ENCODE results near the gene TTC6.

The TTC6 gene

DNA sequence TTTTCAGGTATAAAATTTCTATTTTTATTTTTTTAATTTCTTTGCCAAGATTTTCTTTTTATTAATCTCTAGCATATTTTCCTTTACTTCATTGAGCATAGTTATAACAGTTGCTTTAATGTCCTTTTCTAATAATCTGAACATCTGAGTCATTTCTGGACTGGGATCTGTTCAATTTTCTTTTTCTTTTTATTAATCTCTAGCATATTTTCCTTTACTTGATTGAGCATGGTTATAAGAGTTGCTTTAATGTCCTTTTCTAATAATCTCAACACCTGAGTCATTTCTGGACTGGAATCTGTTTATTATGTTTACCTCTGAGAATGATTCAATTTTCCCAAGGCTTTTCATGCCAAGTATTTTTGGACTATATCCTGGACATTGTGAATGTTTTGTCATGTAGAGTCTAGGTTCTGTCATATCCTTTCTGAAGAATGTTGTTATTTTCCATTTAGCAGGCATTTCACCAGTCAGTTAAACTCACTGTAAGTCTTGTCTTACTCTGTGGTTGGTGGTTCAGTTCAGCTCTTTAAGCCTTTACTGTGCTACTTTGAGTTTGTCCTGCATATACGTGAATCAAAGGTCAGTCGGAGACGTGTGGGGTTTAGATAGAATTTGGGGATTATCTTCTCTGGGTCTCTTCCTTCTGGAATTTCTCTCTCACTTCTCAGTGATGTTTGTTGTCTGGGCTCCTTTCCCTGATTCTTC is 20.3 kb downstream of the TTC6 start:
- Histone ChIP-seq H3K9me3 (ENCODE audit: low read length) (peaks cover 6% of the 10 kb centered on the region), H3K4me1 (ENCODE audit: insufficient read depth, low read length) (no peaks in the 10 kb centered on the region), H3K36me3 (ENCODE audit: insufficient read depth, low read length) (no peaks in the 10 kb centered on the region), H3K4me3 (ENCODE audit: low read length) (no peak overlapping the region), H2AFZ (ENCODE audit: low read depth, low read length) (no peak overlapping the region), H3K27me3 (ENCODE audit: insufficient read depth, low read length) (peaks cover 2% of the 10 kb centered on the region)

GRCh38 chr14:37616853-37617252 is 21.4 kb downstream of the TTC6 start:
- Histone ChIP-seq H3K4me1 (ENCODE audit: insufficient read depth, low read length) (no peaks in the 10 kb centered on the region), H3K27me3 (ENCODE audit: insufficient read depth, low read length) (peaks cover 13% of the 10 kb centered on the region), H3K36me3 (ENCODE audit: insufficient read depth, low read length) (no peaks in the 10 kb centered on the region), H3K9me3 (ENCODE audit: low read length) (peaks cover 6% of the 10 kb centered on the region), H3K4me3 (ENCODE audit: low read length) (no peak overlapping the region), H2AFZ (ENCODE audit: low read depth, low read length) (no peak overlapping the region)

- H3K4me3 ChIP-seq (ENCODE audit: low read length): no peak overlapping the region
- no peaks in the 10 kb centered on the region for H3K36me3 ChIP-seq (ENCODE audit: insufficient read depth, low read length)
- peaks cover 6% of the 10 kb centered on the region for H3K9me3 ChIP-seq (ENCODE audit: low read length)
- no peaks in the 10 kb centered on the region for H3K4me1 ChIP-seq (ENCODE audit: insufficient read depth, low read length)
- no peak overlapping the region for H2AFZ ChIP-seq (ENCODE audit: low read depth, low read length)
- peaks cover 24% of the 10 kb centered on the region for H3K27me3 ChIP-seq (ENCODE audit: insufficient read depth, low read length)
Measured at GRCh38 chr14:37617864-37618365, 22.5 kb downstream of the TTC6 start.

- Histone ChIP-seq H2AFZ (ENCODE audit: low read depth, low read length) (no peak overlapping the region), H3K27me3 (ENCODE audit: insufficient read depth, low read length) (peaks cover 30% of the 10 kb centered on the region), H3K9me3 (ENCODE audit: low read length) (peaks cover 6% of the 10 kb centered on the region), H3K4me1 (ENCODE audit: insufficient read depth, low read length) (no peaks in the 10 kb centered on the region), H3K36me3 (ENCODE audit: insufficient read depth, low read length) (no peaks in the 10 kb centered on the region), H3K4me3 (ENCODE audit: low read length) (no peak overlapping the region)
Measured at GRCh38 chr14:37618498-37619028, 23.1 kb downstream of the TTC6 start.

- Histone ChIP-seq H3K27me3 (ENCODE audit: insufficient read depth, low read length) (peaks cover 36% of the 10 kb centered on the region), H2AFZ (ENCODE audit: low read depth, low read length) (no peak overlapping the region), H3K36me3 (ENCODE audit: insufficient read depth, low read length) (no peaks in the 10 kb centered on the region), H3K4me3 (ENCODE audit: low read length) (no peak overlapping the region), H3K4me1 (ENCODE audit: insufficient read depth, low read length) (no peaks in the 10 kb centered on the region), H3K9me3 (ENCODE audit: low read length) (peaks cover 4% of the 10 kb centered on the region)
Measured at GRCh38 chr14:37620856-37621255, 25.4 kb downstream of the TTC6 start.

DNA sequence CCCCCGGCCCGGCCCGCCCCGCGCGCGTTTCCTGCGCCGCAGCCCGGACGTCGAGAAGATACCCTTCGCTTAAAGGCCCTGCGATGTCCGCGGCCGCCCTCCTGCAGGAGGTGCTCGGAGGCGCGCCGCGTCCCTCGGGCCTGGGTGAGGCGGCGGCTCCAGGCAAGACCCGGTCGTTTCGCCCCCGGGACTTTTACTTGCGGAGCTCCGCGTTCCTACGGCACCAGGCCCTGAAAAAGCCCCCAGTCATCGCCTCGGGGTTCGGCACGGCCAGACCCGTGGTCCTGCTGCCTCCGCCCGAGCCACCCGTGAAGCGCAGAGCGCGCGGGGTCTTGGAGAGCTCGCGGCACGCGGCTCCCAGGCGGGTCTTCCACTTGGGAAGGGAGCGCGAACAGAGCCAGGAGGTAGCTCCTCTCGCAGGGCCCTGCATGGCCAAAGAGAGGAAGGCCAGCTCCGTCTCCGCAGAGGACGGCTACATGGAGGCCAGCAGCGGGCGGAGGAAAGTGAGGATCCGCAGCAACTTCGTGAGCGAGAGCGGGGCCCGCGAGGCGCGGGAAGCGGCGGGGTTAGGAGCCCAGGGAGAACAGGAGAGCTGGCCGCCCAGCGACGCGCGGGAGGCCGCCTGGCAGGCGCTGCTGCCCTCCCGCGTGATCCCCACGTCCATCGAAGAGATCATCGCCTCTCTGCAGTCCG is 26.9 kb downstream of the TTC6 start:
- Histone ChIP-seq H3K4me1 (ENCODE audit: insufficient read depth, low read length) (no peaks in the 10 kb centered on the region), H3K36me3 (ENCODE audit: insufficient read depth, low read length) (no peaks in the 10 kb centered on the region), H2AFZ (ENCODE audit: low read depth, low read length) (peak overlapping the region; percentile 46), H3K9me3 (ENCODE audit: low read length) (no peaks in the 10 kb centered on the region), H3K4me3 (ENCODE audit: low read length) (peak overlapping the region; percentile 8), H3K27me3 (ENCODE audit: insufficient read depth, low read length) (peaks cover 36% of the 10 kb centered on the region)

GRCh38 chr14:37623426-37623951 is 28.1 kb downstream of the TTC6 start:
- no peaks in the 10 kb centered on the region for H3K9me3 ChIP-seq (ENCODE audit: low read length)
- H3K27me3 ChIP-seq (ENCODE audit: insufficient read depth, low read length): peaks cover 36% of the 10 kb centered on the region
- H3K4me3 ChIP-seq (ENCODE audit: low read length): no peak overlapping the region
- H3K36me3 ChIP-seq (ENCODE audit: insufficient read depth, low read length): no peaks in the 10 kb centered on the region
- no peaks in the 10 kb centered on the region for H3K4me1 ChIP-seq (ENCODE audit: insufficient read depth, low read length)
- H2AFZ ChIP-seq (ENCODE audit: low read depth, low read length): no peak overlapping the region

DNA sequence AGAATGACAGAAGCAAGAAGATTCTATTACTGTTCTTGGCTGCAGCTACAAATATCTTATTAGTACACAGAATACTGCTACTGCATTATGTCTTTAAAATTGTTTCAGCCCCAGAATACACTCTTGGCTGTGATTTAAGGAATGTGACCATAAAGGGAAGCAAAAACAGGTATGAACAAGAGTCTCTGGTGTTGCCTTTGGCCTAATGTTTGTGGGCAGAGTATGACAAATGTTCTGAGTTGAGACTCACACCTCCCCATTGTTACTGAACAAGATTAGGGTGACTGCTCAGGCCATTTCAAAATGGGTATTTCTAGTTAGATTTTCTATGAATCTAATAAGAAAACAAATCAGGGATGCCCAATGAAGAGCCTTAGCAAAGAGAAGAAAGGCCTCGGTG is 28.5 kb downstream of the TTC6 start:
- H3K27me3 ChIP-seq (ENCODE audit: insufficient read depth, low read length): peaks cover 36% of the 10 kb centered on the region
- no peak overlapping the region for H2AFZ ChIP-seq (ENCODE audit: low read depth, low read length)

GRCh38 chr14:37625597-37626595 is 30.5 kb downstream of the TTC6 start:
- H3K9me3 ChIP-seq (ENCODE audit: low read length): no peaks in the 10 kb centered on the region
- H3K4me1 ChIP-seq (ENCODE audit: insufficient read depth, low read length): no peaks in the 10 kb centered on the region
- peaks cover 32% of the 10 kb centered on the region for H3K27me3 ChIP-seq (ENCODE audit: insufficient read depth, low read length)

More for the DNA sequence above, 28.5 kb downstream of the TTC6 start:
- H3K4me3 ChIP-seq (ENCODE audit: low read length): no peak overlapping the region
- no peaks in the 10 kb centered on the region for H3K4me1 ChIP-seq (ENCODE audit: insufficient read depth, low read length)
- no peaks in the 10 kb centered on the region for H3K36me3 ChIP-seq (ENCODE audit: insufficient read depth, low read length)
- H3K9me3 ChIP-seq (ENCODE audit: low read length): no peaks in the 10 kb centered on the region

DNA sequence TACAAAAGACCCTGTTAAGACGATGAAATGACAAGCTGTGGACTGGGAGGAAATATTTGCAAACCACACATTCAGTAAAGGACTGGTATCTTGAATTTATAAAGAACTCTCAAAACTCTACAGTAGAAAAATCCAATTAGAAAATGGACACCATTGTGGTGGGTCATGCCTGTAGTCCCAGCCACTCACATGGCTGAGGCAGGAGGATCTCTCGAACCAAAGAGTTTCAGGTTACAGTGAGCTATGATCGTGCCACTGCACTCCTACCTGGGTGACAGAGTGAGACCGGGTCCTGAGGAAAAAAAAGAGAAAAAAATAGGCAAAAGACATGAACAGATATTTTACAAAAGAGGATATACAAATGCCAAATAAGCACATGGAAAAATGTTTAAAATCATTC is 41.9 kb downstream of the TTC6 start:
- no peaks in the 10 kb centered on the region for H3K4me1 ChIP-seq (ENCODE audit: insufficient read depth, low read length)
- no peaks in the 10 kb centered on the region for H3K27me3 ChIP-seq (ENCODE audit: insufficient read depth, low read length)
- no peaks in the 10 kb centered on the region for H3K36me3 ChIP-seq (ENCODE audit: insufficient read depth, low read length)
- H3K4me3 ChIP-seq (ENCODE audit: low read length): no peak overlapping the region
- H2AFZ ChIP-seq (ENCODE audit: low read depth, low read length): no peak overlapping the region
- no peaks in the 10 kb centered on the region for H3K9me3 ChIP-seq (ENCODE audit: low read length)

More at GRCh38 chr14:37625597-37626595, 30.5 kb downstream of the TTC6 start:
- Histone ChIP-seq H2AFZ (ENCODE audit: low read depth, low read length) (no peak overlapping the region), H3K4me3 (ENCODE audit: low read length) (no peak overlapping the region), H3K36me3 (ENCODE audit: insufficient read depth, low read length) (no peaks in the 10 kb centered on the region)

- Histone ChIP-seq H3K4me3 (ENCODE audit: low read length) (no peak overlapping the region), H2AFZ (ENCODE audit: low read depth, low read length) (no peak overlapping the region)
Measured at GRCh38 chr14:37638599-37638998, 43.2 kb downstream of the TTC6 start.

DNA sequence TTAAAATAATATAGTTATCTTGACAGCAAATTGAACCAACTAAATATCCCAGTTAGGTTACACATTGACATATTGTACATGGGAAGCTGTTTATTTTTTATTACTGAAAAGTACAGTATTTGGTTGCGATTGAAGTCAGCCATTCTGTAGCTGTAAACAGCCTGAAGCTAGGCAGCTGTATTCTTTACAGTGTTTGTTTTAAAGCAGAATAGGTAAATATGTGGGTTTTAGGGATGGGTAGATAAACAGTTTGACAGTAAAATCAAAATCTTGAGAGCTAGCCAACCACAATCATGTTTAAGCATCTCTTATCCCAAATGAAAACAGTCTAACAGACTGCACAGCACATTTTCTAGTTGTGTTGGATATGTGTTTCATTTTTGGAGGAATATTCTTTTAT is 45.7 kb downstream of the TTC6 start:
- no peak overlapping the region for H3K4me3 ChIP-seq (ENCODE audit: low read length)
- H2AFZ ChIP-seq (ENCODE audit: low read depth, low read length): no peak overlapping the region
- H3K4me1 ChIP-seq (ENCODE audit: insufficient read depth, low read length): no peaks in the 10 kb centered on the region
- H3K27me3 ChIP-seq (ENCODE audit: insufficient read depth, low read length): no peaks in the 10 kb centered on the region
- no peaks in the 10 kb centered on the region for H3K9me3 ChIP-seq (ENCODE audit: low read length)
- H3K36me3 ChIP-seq (ENCODE audit: insufficient read depth, low read length): no peaks in the 10 kb centered on the region

More at GRCh38 chr14:37638599-37638998, 43.2 kb downstream of the TTC6 start:
- no peaks in the 10 kb centered on the region for H3K4me1 ChIP-seq (ENCODE audit: insufficient read depth, low read length)
- no peaks in the 10 kb centered on the region for H3K36me3 ChIP-seq (ENCODE audit: insufficient read depth, low read length)
- H3K27me3 ChIP-seq (ENCODE audit: insufficient read depth, low read length): no peaks in the 10 kb centered on the region
- no peaks in the 10 kb centered on the region for H3K9me3 ChIP-seq (ENCODE audit: low read length)
